Nephron progenitor cell (in vitro differentiated cells): ENCODE measurements around the gene FKBP8.
A peak's percentile ranks its signal among the peaks of the same experiment; 100 is the strongest.

Experiments
- DNase-seq: peaks from one replicate; pipeline ENCODE4 v3.0.0; 2021
- H3K27ac Mint-ChIP-seq: 2 replicates; pipeline ENCODE4 v1.8.0; 2021; ENCODE audit warnings: mild to moderate bottlenecking, moderate library complexity, mixed read lengths
- H3K27me3 Mint-ChIP-seq: 2 replicates; pipeline ENCODE4 v1.8.0; 2021; ENCODE audit warnings: mild to moderate bottlenecking, low read depth, mixed read lengths; ENCODE audit not compliant: poor library complexity
- H3K36me3 Mint-ChIP-seq: 2 replicates; pipeline ENCODE4 v1.8.0; 2021; ENCODE audit warnings: low read depth, mixed read lengths
- H3K4me1 Mint-ChIP-seq: 2 replicates; pipeline ENCODE4 v1.8.0; 2021; ENCODE audit warnings: mixed read lengths
- H3K4me3 Mint-ChIP-seq: 2 replicates; pipeline ENCODE4 v1.8.0; 2021; ENCODE audit warnings: mild to moderate bottlenecking, moderate library complexity, mixed read lengths
- H3K9me3 Mint-ChIP-seq: 2 replicates; pipeline ENCODE4 v1.8.0; 2021; ENCODE audit warnings: mild to moderate bottlenecking, moderate library complexity, mixed read lengths
- TF ChIP-seq, protein P1 (sequence below): fragments of 200-600 bp; sonication (generic); IDR thresholded peaks from 2 replicates; pipeline ENCODE4 v1.5.0; 2021; ENCODE audit warnings: antibody characterized with exemption

The FKBP8 gene

GRCh38 chr19:18538115-18538514 is 5.3 kb downstream of the FKBP8 start:
- Mint-ChIP-seq H3K4me3 (no peak overlapping the region), H3K4me1 (peaks cover 10% of the 10 kb centered on the region), H3K27ac (peak overlapping the region; percentile 66), H3K36me3 (peaks cover 59% of the 10 kb centered on the region), H3K27me3 (no peaks in the 10 kb centered on the region), H3K9me3 (no peaks in the 10 kb centered on the region)
- no peak for DNase-seq
- TF ChIP-seq, protein P1, sequence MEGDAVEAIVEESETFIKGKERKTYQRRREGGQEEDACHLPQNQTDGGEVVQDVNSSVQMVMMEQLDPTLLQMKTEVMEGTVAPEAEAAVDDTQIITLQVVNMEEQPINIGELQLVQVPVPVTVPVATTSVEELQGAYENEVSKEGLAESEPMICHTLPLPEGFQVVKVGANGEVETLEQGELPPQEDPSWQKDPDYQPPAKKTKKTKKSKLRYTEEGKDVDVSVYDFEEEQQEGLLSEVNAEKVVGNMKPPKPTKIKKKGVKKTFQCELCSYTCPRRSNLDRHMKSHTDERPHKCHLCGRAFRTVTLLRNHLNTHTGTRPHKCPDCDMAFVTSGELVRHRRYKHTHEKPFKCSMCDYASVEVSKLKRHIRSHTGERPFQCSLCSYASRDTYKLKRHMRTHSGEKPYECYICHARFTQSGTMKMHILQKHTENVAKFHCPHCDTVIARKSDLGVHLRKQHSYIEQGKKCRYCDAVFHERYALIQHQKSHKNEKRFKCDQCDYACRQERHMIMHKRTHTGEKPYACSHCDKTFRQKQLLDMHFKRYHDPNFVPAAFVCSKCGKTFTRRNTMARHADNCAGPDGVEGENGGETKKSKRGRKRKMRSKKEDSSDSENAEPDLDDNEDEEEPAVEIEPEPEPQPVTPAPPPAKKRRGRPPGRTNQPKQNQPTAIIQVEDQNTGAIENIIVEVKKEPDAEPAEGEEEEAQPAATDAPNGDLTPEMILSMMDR, result no peak

GRCh38 chr19:18537431-18537830 is 5.9 kb downstream of the FKBP8 start:
- peaks cover 64% of the 10 kb centered on the region for H3K36me3 Mint-ChIP-seq
- TF ChIP-seq, protein P1, result no peak
- no peak for DNase-seq
- no peaks in the 10 kb centered on the region for H3K9me3 Mint-ChIP-seq
- no peak overlapping the region for H3K27ac Mint-ChIP-seq
- no peaks in the 10 kb centered on the region for H3K27me3 Mint-ChIP-seq
- H3K4me3 Mint-ChIP-seq, result no peak overlapping the region
- H3K4me1 Mint-ChIP-seq, result peaks cover 7% of the 10 kb centered on the region

DNA sequence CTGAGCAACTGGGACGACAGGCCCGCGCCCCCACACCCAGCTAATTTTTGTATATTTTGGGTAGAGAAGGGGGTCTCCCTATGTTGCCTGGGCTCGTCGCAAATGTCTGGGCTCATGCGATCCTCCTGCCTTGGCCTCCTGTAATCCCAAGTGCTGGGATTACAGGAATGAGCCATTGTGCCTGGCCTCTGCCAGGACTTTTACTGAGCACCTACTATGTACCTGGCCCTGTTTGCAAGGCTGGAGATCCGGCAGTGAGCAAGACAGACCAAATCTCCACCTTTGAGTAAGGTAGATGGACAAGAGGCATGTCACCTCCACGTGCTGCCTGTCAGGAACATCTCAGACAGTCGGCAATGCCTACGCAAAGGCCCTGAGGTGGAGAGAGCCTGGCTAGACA is 6.9 kb downstream of the FKBP8 start:
- Mint-ChIP-seq H3K4me1 (peaks cover 4% of the 10 kb centered on the region), H3K27ac (no peak overlapping the region), H3K27me3 (no peaks in the 10 kb centered on the region), H3K9me3 (no peaks in the 10 kb centered on the region), H3K36me3 (peaks cover 65% of the 10 kb centered on the region), H3K4me3 (no peak overlapping the region)
- DNase-seq, result no peak
- TF ChIP-seq, protein P1, result no peak

DNA sequence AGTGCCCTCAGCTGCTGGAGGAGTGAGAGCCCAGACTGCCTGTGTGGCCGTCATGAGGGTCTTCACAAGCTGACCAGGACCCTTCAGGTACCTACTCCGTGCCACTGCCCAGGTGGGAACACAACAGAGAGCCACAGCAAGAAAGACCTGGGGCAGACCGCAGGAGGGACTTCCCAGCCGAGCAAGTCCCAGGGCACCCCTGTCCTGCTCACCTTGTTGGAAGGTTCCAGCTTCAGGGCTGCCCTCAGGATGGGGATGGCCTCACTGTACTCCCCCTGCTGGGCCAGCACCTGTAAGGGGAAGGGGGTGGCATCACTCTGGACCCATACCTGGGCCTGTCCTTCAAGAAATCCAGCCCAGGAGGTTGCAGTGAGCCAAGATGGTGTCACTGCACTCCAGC is 10.3 kb downstream of the FKBP8 start:
- Mint-ChIP-seq H3K27ac (no peak overlapping the region), H3K4me3 (no peak overlapping the region), H3K36me3 (peaks cover 48% of the 10 kb centered on the region), H3K27me3 (no peaks in the 10 kb centered on the region), H3K9me3 (no peaks in the 10 kb centered on the region), H3K4me1 (no peaks in the 10 kb centered on the region)
- DNase-seq, result no peak
- TF ChIP-seq, protein P1, result no peak

DNA sequence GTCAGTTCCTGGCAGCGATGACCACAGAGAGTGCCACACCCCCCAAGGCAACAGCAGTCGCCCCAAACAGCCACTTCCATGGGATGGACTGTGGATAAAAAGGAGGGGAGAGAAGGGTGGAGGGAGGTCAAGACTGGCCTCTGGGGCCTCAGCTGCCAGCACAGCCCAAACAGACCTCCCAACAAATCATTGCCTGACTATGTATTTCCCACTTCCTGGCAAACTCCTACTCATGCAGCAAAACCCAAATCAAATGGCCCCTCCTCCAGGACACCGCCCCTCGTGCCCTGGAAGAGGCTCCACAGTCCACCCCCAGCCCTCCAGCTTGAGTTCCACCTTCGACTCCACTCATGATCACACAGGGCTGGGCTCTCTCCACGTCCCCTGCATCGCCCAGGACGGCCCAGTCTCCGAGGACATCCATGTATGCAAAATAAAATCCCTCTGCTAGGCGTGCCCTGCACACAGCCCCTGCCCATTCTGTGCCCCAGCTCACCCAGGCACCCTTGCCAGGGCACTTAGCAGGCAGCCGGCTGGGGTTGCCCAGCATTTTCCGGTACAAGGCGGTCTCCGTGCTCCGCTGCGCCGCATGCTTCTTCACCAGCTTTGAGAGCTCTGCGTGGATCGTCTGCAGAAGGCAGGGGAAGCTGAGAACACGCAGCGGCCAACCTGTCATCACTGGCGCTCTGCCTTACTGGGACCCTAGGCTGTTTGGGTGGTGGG is 11.0 kb downstream of the FKBP8 start:
- H3K9me3 Mint-ChIP-seq, result no peaks in the 10 kb centered on the region
- H3K27ac Mint-ChIP-seq, result no peak overlapping the region
- TF ChIP-seq, protein P1, result no peak
- no peak overlapping the region for H3K4me3 Mint-ChIP-seq
- peaks cover 40% of the 10 kb centered on the region for H3K36me3 Mint-ChIP-seq
- no peaks in the 10 kb centered on the region for H3K4me1 Mint-ChIP-seq
- no peak for DNase-seq
- H3K27me3 Mint-ChIP-seq, result no peaks in the 10 kb centered on the region

GRCh38 chr19:18531485-18531884 is 11.9 kb downstream of the FKBP8 start:
- Mint-ChIP-seq H3K27ac (no peak overlapping the region), H3K4me3 (no peak overlapping the region), H3K36me3 (peaks cover 36% of the 10 kb centered on the region), H3K4me1 (no peaks in the 10 kb centered on the region), H3K27me3 (no peaks in the 10 kb centered on the region), H3K9me3 (no peaks in the 10 kb centered on the region)
- TF ChIP-seq, protein P1, result no peak
- no peak for DNase-seq
